HG03460 (cell line): Measurements from ENCODE around the gene HACD3.
"Not testable (repeated sequence)": the region's sequence is repeated elsewhere in the genome, so short reads cannot be mapped to it uniquely, and the experiment has no call there.

Experiments
- ATAC-seq: cut with Tn5 transposase; IDR thresholded peaks from one replicate; pipeline ENCODE4 v1.9.1; 2021; ENCODE audit not compliant: unreplicated experiment

Gene HACD3

DNA sequence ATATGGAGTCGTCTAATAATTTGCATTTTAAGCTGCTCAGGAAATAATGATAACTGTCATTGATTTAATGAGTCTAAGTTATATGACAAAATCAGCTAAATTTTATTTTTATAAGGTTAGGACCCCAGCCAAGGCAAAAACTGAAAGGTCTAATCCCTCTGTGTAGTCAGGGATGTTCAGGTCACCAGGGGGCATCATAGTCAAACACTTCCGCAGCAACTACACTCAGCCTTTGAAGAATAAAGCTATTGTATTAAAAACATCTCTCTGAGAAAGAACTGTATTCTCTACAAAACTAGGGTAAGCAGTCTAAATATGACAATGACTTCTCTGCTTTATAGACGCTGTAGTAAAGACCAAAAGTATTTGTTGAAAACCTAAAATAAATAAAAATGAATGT, 65.7 kb downstream of the HACD3 start:
- no peak for ATAC-seq

GRCh38 chr15:65598468-65598867, 68.2 kb downstream of the HACD3 start:
- no peak for ATAC-seq

GRCh38 chr15:65599677-65600076, 69.4 kb downstream of the HACD3 start:
- no peak for ATAC-seq

GRCh38 chr15:65603134-65603533, 72.9 kb downstream of the HACD3 start:
- ATAC-seq: no peak

- ATAC-seq: no peak
Observed at GRCh38 chr15:65603559-65603958, 73.3 kb downstream of the HACD3 start.

DNA sequence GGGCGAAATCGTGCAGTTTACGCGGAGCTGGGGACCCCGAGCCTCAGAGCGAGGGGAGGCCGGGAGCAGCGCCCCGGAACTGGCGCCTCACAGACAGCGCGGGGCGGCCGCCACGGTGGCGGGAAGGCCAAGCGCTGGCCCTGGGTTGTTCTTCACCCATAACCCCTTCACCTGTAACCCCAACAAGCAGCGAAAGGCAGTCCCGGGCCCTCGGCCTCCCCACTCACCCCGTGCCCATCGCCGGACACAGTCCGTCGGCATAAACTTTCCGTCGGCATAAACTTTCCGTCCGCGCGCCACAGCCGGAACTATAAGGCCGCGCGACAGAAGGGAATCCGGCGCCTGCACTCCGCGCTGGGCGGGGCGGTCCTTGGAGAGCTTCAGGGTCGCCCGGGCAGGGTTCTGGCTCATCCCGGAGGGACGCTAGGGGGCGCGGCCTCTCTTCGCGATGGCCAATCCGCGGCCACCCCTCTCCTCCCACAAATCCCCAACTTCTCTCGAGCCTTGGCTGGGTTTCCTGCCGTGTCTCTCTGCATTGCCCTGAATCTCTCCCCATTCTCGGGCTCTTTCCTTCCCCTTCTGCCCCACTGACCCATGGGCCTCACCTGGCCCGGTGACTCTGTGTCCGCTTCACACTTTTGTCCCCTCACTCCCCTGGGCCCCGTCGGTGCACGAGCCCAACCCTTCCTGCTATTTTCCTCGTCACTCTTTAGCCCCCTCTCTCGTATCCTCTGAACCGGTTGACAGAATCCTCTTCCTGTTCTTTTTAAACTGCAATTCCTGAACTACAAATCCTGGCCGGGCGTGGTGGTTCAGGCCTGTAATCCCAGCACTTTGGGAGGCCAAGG, 80.8 kb downstream of the HACD3 start, which contains the start of gene INTS14:
TSS of gene INTS14 (minus strand) at position 261 of the 848 bp plus-strand sequence. CDS start 3,751 bp downstream, outside the sequence.
- peak; percentile 94 for ATAC-seq

- ATAC-seq: no peak
Observed at GRCh38 chr15:65611888-65612615, 81.8 kb downstream of the HACD3 start.

- no peak for ATAC-seq
Observed at GRCh38 chr15:65612616-65612946, 82.3 kb downstream of the HACD3 start.

GRCh38 chr15:65612949-65613744, 82.9 kb downstream of the HACD3 start:
- ATAC-seq: no peak

DNA sequence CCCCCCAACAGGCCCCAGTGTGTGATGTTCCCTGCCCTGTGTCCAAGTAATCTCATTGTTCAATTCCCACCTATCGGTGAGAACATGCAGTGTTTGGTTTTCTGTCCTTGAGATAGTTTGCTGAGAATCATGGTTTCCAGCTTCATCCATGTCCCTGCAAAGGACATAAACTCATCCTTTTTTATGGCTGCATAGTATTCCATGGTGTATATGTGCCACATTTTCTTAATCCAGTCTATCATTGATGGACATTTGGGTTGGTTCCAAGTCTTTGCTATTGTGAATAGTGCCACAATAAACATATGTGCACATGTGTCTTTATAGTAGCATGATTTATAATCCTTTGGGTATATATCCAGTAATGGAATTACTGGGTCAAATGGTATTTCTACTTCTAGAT, 85.6 kb downstream of the HACD3 start:
- ATAC-seq: not testable (repeated sequence)

DNA sequence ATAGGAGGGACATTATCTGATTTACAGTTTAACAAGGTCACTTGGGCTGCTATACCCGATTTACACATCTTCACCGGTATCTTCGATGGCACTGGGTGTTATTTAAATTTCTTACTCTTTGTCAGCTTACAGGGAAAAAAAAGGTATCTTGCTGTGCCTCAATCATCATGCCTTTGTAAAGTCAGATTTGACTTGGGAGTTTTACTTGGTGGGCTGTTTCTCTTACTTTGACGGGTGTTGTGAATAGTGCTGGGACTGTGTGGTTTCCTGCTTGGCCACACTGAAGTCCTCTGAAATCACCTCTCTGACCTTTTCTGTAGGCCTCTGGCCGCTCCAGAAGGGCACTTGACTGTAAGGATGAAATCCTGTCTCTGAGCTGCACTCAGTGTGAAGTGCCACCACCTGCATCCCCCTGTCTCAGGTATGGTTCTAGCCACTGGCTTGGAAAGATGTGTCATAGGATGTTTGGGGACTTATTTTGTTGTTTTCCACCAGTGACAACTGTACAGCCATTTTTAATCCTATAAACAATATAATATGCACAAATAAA, 88.4 kb downstream of the HACD3 start:
- ATAC-seq: no peak

DNA sequence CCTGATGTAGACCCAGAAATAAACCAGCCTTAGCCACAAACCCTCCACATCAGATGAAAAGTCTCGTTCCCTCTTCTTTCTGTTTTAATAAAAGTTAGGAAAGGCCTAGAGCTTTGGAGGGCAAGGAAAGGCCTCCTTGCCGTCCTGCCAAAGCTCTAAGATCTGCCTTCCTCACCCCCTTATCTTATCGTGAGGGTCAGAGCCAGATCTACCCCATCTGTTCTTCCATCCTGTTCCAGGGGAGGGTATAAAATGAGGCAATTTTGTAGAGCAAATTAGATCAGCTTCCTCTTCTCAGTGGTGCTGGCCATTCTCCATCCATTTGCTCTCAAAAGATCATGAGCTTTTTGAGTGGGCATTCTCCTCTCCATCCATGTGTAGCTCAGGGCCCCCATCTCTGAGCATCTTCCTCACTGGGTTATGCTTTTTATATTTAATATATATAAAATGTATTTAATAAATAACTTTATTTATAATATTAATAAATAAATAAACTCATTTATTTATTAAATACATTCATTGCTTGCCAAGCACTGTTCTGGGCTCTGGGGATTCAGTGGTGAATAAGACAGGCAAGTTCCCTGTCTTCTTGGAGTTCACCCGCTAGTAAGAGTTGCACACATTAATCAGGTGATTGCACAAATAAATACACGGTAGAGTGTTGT, 89.5 kb downstream of the HACD3 start:
- no peak for ATAC-seq

DNA sequence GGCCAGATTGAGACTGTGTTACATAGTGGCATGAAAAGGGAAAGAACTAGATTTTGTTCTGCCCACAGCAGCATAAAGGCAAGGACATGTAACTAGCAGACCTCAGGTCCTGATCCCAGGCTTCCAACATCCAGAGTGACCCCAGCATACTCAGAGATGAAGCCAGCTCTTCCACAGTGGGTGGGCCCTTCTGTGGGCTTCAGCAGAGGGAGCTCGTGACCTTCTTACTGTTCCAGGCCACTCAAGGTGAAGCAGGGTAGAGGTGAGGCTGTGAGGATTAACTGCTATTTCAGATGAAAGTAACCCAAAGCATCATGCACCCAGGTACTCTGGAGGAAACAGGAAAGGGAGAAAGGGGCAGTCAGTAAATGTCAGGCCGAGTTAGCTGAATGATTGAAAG, 90.6 kb downstream of the HACD3 start:
- ATAC-seq: no peak

- no peak for ATAC-seq
Observed at GRCh38 chr15:65621638-65622037, 91.4 kb downstream of the HACD3 start, which contains the start of gene SLC24A1. SLC24A1 (plus strand) TSS chr15:65621938; CDS start chr15:65624081, 2,143 bp downstream.

- ATAC-seq: no peak
Observed at GRCh38 chr15:65623103-65623502, 92.8 kb downstream of the HACD3 start.

GRCh38 chr15:65626856-65627255, 96.6 kb downstream of the HACD3 start:
- ATAC-seq: no peak
